NCI-H69 (cell line): ENCODE data around the gene MNT.
A peak's percentile ranks its signal among the peaks of the same experiment; 100 is the strongest.

Source experiments
- DNase-seq: peaks from one replicate; lab custom pipeline; 2025; lab: John Stamatoyannopoulos, UW

MNT gene

DNA sequence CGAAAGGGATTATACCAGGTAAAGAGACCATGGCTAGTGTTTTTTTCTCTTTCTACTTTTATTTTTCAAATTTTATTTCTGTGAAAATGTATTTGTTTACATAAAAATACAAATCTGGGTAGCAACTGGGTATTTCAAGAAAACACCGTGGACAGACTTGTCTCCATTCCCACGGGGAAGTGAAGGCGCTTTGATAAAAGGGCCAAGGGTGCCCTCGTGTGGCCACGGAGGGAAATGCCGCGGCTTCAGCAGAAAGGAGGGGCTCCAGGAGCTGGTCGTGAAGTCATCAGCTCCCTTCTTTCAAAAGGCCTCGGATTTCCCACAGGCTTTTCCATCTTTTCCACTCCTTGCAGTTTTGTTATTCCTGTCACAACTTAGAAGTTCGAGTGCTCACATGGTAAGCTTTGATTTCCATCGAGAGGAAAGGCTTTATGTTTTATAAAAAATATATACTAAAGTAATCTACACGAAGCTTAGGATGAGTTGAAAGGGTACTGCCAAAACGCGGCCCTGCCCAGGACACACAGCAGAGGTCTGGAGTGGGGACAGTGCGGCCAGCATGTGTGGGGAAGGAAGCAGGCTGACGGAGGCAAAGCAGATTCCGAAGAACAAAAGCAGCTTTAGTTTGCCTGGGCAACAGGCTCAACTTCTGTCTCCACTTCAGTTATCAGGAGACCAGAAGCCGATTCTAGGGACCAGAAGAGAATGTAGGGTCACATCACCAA lies 15.3 kb upstream of the MNT start:
- peak; percentile 72 for DNase-seq

DNA sequence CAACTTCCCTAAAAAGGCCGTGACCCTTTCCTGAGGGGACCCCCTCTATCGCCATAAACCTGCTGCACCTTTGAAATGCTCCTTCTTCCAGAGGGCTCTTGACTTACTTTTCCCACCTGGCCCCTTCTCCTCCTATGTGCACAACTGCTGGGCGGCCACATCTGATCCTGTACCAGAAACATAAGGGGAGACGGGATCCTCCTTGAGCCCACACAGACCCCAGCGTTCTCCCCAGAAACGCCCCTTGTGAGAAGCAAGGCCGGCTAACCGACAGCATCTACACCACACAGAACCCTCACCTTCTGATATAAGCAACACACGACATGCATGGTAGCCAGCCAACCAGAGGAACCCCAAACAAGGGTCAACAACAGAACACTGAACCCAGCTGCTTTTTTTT lies 14.2 kb upstream of the MNT start:
- no peak for DNase-seq

DNA sequence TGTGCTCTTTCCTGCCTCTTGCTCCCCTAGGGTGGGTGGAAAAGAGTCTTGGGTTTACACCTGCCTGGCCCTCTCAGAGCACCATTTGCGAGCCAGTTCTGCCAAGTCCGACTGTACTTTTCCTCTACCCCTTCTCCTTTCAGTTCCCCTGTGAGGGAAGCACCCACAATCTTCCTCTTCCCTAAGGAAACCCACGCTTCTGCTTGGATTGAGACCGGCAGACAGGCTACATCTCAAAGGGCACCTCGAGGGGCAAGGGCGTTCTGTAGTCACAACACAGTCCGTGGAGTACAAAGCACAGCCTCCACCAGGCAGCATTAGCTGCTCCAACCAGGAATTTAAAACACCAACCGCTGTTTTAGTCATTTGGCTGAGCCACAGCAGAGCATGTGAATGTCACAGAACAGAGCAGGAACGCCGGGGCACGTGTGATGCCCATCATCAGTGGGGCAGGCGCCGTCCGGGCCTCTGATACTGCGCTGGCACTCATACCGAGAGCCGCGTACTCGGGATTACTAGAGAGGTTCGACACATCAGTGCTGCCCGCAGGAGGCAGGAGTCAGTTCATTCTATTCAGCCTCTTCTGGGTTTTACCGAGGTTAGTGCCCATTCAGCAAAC lies 13.7 kb upstream of the MNT start:
- DNase-seq: no peak

DNA sequence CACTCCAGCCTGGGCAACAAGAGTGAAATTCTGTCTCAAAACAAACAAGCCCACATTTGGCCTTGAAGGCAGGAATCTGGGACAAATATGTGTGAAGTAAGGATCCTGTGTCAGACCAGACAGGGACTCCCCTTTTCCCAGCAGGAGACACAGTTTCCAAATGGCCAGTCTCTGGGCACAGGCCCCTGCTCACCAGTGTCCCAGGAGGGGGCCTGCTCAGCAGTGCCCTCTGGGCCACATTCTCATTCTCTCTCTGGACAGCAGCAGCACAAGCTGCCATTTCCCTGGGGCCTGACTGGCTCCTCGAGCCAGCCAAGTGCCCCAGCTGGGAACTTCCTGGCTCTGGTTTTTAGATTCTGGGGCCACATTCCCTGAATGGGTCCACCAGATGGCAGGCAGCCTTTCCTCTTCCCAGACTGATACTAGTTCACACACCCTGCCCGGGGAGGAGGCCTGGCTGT lies 11.7 kb upstream of the MNT start:
- DNase-seq: peak; percentile 74

DNA sequence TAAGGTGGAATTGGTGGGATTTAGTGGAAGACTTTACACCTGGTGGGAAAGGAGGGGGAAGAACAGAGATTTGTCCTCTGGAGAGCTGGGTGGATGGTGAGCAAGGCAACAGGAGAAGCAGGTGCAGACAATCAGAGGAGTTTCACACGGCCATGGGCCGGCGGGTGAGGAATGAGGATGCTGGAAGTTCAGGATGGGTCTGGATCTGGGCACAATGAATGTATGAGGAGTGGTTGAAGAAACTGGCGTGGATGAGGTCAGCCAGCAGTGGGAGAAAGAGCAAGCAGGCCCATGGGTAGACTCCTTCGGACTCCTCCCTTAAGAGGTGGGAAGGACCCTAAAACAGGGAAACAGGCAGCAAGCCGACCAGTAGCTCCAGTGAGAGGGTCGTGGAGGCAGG lies 10.1 kb upstream of the MNT start:
- no peak for DNase-seq

DNA sequence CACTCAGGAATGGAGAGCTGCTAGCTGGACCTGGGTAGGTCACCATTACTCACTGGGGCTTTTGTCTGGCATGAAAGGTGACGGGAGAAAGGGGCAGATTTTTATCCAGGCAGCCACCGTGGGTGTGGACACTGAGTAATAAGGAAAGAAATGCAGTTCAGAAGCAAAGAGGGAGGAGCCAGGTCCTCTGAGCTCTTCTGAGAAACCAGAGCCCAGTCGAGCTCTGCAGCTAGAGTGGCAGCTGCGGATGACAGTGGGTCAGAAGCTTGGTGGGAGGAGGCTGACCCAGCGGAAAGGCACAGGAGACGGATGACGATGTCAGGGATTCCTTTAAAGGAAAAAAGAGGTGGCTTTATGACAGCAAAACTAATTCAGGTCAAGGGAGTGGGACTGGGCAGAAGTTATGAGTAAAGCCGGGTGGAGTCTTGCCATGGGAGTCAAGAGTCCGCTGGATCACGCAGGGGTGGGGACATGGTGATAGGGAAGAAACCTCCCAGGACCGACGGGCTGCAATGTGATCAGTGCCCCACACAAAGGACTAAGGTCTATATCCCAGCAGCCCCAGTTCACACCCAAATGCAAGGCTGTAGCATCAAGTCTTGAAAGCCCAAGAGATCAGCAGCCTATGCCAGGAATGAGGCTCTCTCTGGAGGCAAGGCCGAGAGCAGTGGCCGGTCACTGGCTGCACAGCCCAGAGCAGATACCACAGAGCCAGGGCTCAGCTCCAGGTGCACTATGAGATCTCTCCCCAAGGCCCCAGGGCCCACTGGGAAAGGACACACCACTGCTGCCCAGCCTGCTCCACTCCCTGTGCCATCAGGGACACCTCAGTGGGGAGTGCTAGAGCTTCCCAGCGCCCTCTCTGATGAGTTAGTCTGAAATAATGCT lies 6.3 kb upstream of the MNT start:
- no peak for DNase-seq

DNA sequence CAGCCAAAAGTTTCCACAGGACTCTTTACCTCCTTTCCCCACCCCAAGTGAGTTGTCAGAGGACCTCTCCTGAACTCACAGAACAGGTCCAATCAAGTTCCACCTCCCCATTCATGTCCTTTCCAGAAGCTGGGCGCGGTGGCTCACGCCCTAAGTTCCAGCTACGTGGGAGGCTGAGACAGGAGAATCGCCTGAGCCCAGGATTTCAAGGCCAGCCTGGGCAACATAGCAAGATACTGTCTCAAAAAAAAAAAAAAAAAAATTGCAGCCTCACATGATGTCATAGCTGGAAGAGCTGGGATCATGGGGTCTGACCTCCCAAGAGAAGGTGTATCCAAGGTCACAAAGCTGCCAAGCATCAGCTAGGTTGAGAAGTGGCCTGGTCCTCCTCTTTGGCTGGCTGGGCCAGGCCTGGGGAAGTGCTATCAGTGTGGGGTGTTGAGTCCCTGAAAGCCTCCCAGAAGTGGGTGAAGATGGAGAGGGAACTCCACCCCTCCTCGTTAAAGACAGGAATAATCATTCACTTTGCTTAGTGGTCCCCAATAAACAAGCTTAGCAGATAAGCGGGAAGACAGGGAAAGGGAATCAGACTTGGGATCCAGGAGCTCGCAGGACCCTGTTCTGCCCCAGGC lies 5.5 kb upstream of the MNT start:
- DNase-seq: no peak

DNA sequence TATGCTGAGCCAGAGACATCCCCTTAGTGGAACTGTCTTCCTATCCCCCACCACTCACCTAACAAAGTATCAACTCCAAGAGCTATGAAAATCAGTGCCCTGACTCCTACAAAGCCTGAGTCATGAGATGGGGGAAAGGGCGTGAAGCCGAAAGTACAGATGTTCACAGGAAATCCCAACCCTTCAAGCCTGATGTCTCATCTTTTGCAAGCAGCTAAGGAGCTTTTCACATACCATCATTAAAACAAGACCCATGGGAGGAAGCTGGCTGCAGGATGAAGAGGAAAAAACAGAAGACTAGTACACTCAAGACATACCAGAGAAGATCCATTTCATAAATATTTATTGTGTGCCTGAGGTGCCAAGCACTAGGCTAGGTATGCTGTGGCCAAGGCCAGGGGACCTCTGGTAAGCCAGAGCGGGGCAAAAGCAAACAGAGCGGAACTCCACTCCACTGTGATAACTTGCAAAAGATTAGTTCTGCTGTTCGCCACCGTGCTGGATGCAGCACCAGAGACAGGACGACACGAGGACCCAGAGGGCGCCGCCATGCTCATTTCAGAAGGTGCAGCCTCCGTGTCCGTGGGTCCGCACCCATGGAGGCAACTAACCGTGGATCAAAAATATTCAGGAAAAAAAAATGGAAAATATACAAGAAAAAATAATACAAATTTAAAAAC lies 4.5 kb upstream of the MNT start:
- no peak for DNase-seq

DNA sequence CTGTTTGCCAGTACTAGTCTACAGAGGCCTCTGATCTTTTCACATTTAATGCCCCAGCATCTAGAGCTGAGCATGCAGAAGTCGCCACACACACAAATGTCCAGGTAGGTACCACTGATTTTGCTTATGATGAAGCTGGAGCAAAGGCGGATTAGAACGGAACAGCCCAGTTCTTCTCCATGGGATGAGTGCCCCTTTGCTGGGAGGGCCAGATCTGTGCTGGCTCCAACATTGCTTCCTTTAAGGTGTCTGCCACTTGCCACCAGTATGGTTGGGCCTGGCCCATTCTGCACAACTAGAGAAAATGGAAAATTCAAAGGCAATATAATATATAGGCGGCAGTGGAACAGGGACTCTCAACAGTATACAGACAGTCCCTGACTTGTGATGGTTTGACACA lies 2.2 kb upstream of the MNT start:
- no peak for DNase-seq

DNA sequence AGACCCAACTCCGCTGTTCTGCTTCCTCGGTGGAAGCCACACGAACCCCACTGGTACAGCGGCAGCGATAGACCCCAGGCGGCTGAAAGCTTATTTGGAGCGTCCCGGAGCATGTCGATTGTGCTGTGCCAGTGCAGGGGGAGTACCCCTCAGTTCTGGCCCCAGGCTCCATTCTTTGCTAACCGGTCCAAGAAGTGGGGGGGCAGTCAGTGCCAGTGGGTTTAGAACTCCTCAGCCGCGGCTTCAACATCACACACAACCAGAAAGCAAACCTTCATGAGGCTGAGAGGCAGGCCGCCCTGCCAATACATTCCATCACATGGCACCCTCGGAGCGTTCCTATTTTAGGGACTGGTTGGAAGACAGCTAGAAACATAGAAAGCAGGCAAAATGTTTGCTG lies 1.7 kb upstream of the MNT start:
- DNase-seq: no peak

DNA sequence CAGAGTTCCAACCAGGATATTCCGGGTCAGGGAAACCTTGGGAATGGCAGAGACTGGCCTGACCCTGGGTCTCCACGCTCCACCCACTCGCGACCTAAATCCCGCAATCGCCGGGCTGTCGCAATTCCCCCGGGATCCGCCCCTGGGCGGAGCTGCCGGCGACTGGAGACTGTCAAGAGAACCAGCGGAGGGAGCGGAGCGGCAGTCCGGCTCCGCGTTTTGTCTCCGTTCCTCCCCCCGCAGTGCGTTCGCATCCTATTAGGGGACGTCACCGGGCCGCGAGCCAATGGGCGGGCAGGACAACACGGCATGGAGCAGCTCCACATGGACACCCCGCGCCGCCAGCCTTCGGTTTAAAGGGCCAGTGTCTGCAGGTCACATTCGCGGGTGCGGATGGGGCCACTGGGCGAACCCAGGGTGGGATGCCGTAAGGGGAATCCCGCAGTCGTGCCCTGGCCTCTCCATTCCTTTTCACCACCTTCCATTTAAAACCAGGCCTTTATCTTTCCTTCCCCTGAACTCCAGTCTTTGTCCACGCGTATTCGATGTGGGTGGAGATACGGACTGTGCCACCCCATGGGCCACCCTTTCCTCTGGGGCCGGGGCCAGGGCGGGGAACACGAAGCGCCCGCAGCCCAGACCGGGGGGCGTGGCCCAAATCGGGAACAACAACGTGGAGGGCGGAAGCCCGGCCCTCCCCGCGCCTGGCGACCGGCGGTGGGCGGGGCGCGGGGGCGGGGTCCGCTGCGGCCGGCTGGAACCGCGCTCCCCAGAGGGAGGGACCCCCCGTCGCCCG lies 764 bp upstream of the MNT start:
- peak; percentile 98 for DNase-seq

DNA sequence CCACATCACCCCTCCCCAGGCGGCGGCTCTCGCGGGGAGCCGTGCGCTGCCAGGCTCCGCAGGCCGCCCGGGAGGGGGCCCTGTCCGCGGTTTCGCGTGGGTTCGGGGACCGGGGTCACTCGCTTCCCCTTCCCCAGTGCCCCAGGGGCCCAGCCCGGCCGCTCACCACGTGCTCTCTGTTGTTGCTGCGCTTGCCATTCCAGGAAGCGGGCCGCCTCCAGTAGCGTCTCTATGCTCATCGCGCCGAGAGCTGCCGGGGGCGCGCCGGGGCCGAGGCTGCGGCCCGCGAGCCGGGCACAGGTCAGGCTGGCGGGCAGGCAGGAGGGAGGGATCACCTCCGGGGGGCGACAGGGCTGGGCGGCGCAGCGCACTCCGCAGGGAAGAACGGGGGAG lies 390 bp downstream of the MNT start:
- peak; percentile 70 for DNase-seq

DNA sequence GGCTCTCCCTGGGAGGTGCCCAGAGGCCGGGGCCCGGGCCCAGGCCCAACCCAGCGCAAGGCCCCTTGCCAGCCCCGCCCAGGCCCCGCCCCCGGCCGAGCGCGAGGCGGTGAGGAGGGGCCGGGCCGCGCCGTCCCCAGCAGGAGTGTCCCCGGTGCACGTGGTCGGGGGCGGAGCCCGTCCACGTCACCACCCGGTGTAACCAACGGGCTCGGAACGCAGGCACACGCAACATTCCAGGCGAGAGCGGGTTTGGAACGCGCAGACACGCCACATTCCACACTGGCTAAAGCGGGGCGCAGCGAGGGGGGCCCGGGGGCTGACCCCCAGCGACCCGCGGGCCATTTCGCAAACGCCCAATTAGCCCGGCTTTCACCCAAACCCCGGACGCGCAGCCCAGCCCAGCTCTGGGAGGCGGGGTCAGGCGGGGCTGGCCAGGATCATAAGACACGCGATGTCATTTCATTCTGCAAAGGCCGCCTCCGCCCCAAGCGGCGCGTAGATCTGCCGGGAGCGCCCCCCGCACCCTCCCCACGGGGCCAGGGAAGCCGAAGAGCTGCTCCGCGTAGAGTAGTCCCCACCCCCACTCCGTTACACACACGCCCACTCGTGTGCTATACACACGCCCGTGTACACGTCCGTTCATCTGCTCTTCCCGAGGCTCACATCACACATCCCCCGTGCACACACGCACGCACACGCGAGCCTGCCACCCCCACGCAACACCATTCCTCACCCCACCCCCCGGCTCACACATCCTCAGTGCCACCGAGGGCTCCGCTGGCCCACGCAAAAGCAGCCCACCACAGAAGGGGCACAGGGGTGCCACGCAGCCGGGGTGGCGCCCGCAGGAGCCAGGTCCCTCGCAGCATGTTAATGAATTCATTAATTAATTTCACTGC lies 1.0 kb downstream of the MNT start:
- DNase-seq: peak; percentile 94

DNA sequence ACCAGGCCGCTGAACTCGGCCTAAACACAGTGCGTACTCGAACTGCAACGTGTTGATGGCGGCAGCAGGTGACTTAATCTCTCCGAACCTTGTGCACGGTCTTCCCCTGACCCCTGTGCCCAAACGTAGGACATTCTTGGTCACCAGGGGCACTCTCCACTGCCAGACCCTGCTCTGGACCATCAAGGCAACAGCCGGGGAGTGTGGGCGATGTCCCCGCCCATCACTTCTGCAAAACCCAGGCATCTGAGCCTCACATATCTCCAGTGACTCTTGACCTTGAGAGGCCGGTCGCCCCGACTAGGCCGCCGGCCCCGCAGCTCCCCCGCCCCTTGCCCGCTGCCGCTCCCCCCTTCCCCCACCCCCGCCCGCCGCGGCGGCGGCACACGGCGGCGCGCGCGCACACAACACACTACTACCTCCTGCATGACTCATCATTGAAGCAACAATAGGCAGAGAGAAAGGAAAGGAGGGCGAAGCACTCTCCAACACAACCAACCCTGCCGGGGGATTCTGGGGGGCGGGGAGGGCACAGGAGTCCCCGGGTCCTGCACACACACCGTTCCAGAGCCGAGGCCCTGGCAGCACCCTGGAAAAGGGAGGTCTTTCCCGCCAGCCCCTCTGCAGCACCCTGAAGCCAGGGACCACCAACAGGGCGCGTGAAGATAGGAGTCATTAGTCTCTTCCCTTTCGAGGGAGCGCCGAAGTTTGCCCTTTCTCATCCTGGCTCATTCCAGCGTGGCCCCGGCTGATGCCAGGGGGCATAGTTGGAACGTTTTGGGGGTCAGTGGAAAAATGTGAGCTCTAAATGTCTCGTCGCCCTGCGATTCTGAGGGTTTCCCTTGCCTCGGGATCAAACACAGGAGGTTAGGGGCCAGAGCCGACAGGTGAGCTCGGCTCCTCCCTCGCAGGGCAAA lies 1.9 kb downstream of the MNT start:
- DNase-seq: peak; percentile 87

DNA sequence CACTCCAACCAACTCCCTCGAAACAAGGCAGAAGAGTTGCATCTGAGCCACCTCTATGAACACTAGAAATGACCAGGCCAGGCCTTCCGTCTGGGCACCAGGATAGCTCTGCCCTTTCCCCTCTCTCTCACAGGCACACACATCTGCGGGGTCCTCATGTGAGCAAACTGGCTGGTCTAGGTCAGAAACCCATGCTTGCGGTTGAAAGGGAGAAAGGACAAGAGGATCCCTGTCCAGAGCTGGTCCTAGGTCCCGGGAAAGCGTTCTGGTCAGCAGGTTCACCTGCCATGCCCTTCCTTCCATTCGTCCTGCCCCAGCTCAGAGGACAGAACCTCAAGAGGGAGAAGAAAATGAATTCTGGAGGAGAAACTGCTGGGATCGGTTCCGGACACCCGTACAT lies 2.7 kb downstream of the MNT start:
- no peak for DNase-seq

DNA sequence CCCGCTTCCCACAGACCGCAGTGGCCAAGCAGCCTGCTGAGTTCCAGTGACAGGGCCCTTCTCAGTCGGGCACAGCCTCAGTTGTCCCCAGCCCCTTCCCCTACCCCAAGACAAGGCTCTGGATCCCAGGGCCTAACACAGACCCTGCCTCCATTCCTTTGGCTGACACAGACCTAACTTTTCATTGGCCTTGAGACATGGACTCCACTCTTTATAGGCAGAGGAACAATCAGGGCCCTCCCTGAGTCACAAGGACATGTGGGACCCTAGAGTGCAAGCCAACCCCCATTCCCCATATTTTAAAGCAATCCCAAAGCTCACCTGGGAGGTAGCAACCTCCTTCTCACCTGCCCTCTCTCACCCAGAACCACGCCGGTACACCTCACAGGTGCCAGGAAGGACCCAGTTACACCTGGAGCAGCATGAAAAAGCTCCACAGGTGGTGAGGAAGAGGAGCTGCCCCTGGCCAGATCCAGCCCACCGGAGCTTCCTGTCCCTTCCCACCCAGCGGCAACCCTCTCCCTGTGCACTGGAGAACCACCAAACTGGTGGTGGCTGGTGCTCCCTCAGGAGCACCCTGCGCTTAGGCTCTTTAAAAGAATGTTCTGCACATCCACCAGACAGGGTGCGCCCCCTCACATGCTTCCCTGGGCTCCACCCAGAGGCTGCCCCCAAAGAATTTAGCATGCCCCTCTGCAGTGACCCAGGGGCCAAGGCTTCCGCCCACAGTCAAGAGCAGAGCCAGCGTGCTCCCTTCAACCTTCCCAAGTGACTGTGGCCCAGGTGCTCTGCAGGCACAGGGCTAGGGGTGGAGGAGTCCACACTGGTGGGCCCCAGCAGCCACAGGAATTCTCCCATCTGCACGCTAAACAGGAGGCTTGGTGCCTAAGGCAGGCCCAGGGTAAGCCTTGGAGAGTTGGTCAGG lies 3.4 kb downstream of the MNT start:
- no peak for DNase-seq

DNA sequence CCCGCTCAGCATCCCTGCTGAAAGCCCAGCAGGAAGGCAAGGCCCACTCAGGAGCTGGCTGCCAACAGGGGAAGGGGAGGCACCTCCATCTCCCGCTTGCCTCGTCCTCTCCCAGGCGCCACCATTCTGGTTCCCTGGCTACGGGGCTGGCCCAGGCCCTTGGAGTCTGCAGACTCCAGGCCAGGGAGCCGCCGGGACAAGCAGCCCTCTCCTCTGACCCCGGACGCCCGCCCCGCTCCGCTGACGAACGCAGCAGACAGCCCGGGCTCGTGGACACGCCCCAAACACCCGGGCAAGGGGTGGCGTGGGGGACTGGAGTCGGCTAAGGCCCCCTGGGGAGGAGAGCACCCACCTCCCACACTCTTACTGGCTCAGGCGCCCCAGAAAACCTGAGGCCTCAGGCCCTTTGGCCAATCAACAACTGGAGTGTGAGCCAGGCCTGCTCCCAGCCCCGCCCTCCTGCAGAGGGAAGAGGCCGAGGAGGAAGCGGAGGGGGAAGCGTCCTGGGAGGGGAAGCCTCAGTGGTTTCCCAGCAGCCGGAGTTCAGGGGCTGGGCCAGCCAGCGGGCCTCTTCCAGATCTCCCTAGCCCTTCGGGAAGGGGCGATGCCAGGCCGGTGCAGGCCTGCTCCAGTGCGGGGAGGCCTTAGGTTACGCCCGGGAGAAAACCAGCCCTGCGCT lies 4.2 kb downstream of the MNT start:
- peak; percentile 93 for DNase-seq
